Measurements from ENCODE around the gene SSR2. TPM values are rescaled to one million over a fixed set of nuclear protein-coding genes. Genes with fewer than 3 reads are reported as not detected.

SSR2 gene
- total RNA-seq, 2 donors from 2014 or later = 204 to 208 TPM

DNA sequence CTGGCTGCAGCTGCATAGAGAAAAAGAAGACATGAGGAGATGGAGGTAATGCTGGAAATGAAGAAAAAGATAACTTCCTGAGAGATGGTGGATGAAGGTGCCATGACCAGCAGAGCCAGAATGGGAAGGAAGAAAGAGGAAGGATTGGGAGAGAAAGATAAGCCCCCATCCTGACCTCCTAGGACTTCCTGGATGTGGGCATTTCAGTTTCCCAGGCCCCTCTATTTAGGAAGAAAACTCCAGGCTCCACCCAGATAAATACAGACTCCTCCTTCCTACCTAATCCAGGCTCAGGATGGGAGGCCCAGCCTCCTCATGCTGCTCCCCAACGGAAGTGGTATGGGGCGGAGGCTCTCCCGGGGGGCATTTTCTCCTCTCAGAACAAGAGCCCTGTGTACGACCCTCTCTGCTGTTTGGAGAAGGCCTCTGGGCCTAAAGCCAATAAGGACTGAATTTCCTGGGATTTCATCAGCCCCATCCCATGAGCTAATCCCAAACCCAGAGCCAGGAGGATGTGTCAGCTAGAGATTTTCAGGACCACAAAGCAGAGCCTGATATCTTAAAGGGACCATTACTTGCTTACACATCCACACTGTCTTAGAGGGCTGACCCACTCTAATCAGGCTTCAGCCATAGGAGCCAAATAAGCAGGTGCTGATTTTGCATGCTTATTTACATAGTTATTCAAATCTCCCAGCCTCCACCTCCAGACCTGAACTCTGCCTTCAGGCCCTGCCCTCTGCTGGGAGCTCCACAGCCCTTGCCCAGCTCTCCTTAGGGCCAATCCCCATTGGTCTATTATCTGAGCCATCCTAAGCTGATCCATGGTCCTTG lies 37.3 kb downstream of the SSR2 start:
- peaks cover 4% of the 10 kb centered on the region for H3K4me1 ChIP-seq
- intact Hi-C loops (cut with DNase I) = no loop called here

GRCh38 chr1:155982106-155982505 lies 38.6 kb downstream of the SSR2 start:
- Histone ChIP-seq H3K9ac (ENCODE audit: low read depth in 2 of 2, low read length in 2 of 2) (peak overlapping the region in 1 of 2 donors; percentile 29), H3K27me3 (no peaks in the 10 kb centered on the region), H3K4me3 (no peak overlapping the region), H3K36me3 (no peaks in the 10 kb centered on the region), H3K4me1 (peaks cover 4% of the 10 kb centered on the region), H3K9me3 (no peaks in the 10 kb centered on the region), H3K27ac (peak overlapping the region; percentile 87)
- DNase-seq = no peak
- TF ChIP-seq CTCF (IDR thresholded peaks at IDR 0.05) = no peak
- intact Hi-C loops (cut with DNase I) = no loop called here

More for the DNA sequence above, 37.3 kb downstream of the SSR2 start:
- no peaks in the 10 kb centered on the region for H3K9me3 ChIP-seq
- no peaks in the 10 kb centered on the region for H3K27me3 ChIP-seq
- no peak for TF ChIP-seq CTCF (IDR thresholded peaks at IDR 0.05)
- H3K36me3 ChIP-seq = no peaks in the 10 kb centered on the region
- H3K9ac ChIP-seq (ENCODE audit: low read depth in 2 of 2, low read length in 2 of 2) = no peak overlapping the region
- peak overlapping the region; percentile 15 for H3K27ac ChIP-seq
- DNase-seq = no peak
- H3K4me3 ChIP-seq = no peak overlapping the region

DNA sequence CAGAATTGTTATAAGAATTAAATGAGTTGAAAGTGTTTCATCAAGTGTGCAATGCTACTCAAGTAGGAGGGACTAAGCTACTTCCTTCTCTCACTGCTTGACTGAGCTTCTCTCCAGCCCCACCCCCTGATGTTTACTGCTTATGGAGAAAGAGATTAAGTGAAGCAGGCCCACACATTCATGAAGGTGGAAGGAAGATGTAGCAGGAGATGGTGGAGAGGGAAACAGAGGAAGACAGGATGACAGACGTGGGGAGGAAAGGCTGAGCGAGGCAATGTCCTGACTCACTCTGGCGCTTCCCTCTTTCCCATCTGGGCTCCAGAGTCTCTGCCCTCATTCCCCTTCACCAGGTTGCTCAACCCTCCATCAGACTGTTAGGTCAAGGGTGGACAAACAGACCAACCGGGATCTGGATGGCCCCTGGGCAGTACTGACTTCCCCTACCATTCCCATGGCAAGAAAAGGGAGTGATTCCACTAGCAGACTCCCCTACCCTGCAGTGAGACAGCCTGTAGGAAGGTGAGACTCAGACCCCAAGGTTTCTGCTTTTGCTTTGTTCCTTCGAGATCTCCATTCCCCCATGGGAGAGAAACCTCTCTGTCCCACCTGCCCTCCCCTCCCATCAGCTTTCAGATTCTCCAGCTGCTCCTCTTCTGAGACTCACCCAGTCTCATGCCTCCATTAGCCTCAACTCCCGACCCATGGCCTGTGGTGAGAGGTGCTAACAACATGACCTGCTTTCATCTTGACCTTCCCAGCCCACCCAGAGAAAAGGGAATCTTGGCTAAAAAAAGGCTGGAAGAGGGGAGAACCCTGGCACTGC lies 39.3 kb downstream of the SSR2 start:
- Histone ChIP-seq H3K4me3 (no peak overlapping the region), H3K27ac (peak overlapping the region; percentile 87), H3K9me3 (no peaks in the 10 kb centered on the region), H3K27me3 (no peaks in the 10 kb centered on the region), H3K4me1 (peaks cover 4% of the 10 kb centered on the region), H3K9ac (ENCODE audit: low read depth in 2 of 2, low read length in 2 of 2) (peak overlapping the region; percentile 22 to 31), H3K36me3 (no peaks in the 10 kb centered on the region)
- DNase-seq = no peak
- no peak for TF ChIP-seq CTCF (IDR thresholded peaks at IDR 0.05)
- intact Hi-C loops (cut with DNase I) = no loop called here

DNA sequence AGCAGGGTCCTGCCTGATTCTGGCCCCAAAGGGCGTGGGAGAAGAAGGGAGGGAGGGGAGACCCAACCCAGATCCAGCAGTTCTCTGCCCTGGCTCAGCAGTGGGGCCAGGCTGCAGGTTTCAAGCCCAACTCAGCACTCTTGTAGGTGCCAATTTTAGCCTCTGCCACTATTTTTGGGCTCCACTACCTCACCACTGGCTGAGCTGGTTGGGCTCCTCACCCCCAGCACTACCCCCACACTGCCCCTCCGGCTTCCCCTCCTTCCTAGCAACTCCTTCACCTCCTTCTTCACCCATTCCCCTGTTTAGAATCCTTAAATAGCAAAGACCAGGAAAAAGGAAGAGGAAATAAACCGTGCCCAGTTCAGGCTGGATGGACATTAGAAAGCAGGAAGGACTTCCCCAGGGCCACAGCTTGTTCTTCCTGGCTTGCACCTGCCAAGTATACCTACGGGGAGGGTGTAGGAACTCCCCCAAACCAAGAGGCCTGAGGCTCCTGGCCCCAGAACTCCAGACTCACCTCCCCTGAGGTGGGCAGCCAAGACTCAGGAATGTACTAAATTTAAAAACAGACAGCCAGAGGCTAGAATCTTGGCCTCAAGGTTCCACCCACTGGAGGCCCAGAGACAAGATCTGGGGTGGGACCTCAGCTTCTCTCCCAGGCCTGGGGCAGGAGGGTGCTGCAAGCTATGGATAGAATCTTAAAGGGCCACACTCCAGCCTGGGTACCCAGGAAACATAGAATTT lies 41.0 kb downstream of the SSR2 start:
- Histone ChIP-seq H3K9ac (ENCODE audit: low read depth in 2 of 2, low read length in 2 of 2) (peak overlapping the region; percentile 90 to 93), H3K9me3 (no peaks in the 10 kb centered on the region), H3K27ac (peak overlapping the region; percentile 87), H3K36me3 (no peaks in the 10 kb centered on the region), H3K27me3 (no peaks in the 10 kb centered on the region), H3K4me1 (peaks cover 4% of the 10 kb centered on the region), H3K4me3 (peak overlapping the region; percentile 87)
- peak; percentile 51 for DNase-seq
- no peak for TF ChIP-seq CTCF (IDR thresholded peaks at IDR 0.05)
- intact Hi-C loops (cut with DNase I) = no loop called here

GRCh38 chr1:155978973-155979429 lies 41.8 kb downstream of the SSR2 start:
- Histone ChIP-seq H3K9me3 (no peaks in the 10 kb centered on the region), H3K4me1 (peaks cover 4% of the 10 kb centered on the region), H3K27ac (peak overlapping the region; percentile 87), H3K4me3 (peak overlapping the region; percentile 87), H3K9ac (ENCODE audit: low read depth in 2 of 2, low read length in 2 of 2) (peak overlapping the region; percentile 90 to 93), H3K27me3 (no peaks in the 10 kb centered on the region), H3K36me3 (no peaks in the 10 kb centered on the region)
- TF ChIP-seq CTCF (IDR thresholded peaks at IDR 0.05) = no peak
- intact Hi-C loops (cut with DNase I) = no loop called here
- DNase-seq = peak; percentile 73
